ENCODE data around the gene TBC1D16.

The TBC1D16 gene

GRCh38 chr17:80000136-80000535, 35.5 kb downstream of the TBC1D16 start:
- no peak for TF ChIP-seq CTCF (conservative IDR thresholded peaks at IDR 0.05)
- no peak for TF ChIP-seq ZFX (IDR thresholded peaks at IDR 0.05)

GRCh38 chr17:79997011-79997660, 38.5 kb downstream of the TBC1D16 start:
- no peak overlapping the region for H3K27ac ChIP-seq

More at GRCh38 chr17:80000136-80000535, 35.5 kb downstream of the TBC1D16 start:
- no peak overlapping the region for H3K27ac ChIP-seq

GRCh38 chr17:79996291-79996690, 39.4 kb downstream of the TBC1D16 start:
- no peak overlapping the region for H3K27ac ChIP-seq
- TF ChIP-seq ZFX (IDR thresholded peaks at IDR 0.05) = no peak
- no peak for TF ChIP-seq CTCF (conservative IDR thresholded peaks at IDR 0.05)

More at GRCh38 chr17:79997011-79997660, 38.5 kb downstream of the TBC1D16 start:
- TF ChIP-seq CTCF (conservative IDR thresholded peaks at IDR 0.05) (no peak), ZFX (IDR thresholded peaks at IDR 0.05) (no peak)

- TF ChIP-seq ZFX (IDR thresholded peaks at IDR 0.05) (no peak), CTCF (conservative IDR thresholded peaks at IDR 0.05) (no peak)
- H3K27ac ChIP-seq = no peak overlapping the region
These were observed 40.0 kb downstream of the TBC1D16 start for GRCh38 chr17:79995696-79996095.

GRCh38 chr17:79994602-79995001, 41.1 kb downstream of the TBC1D16 start:
- no peak for TF ChIP-seq ZFX (IDR thresholded peaks at IDR 0.05)
- no peak for TF ChIP-seq CTCF (conservative IDR thresholded peaks at IDR 0.05)
- H3K27ac ChIP-seq = peak overlapping the region; percentile 97

- peak overlapping the region; percentile 97 for H3K27ac ChIP-seq
These were observed 41.5 kb downstream of the TBC1D16 start for GRCh38 chr17:79994228-79994569.

- no peak for TF ChIP-seq CTCF (conservative IDR thresholded peaks at IDR 0.05)
- no peak for TF ChIP-seq ZFX (IDR thresholded peaks at IDR 0.05)
- H3K27ac ChIP-seq = peak overlapping the region; percentile 97
These were observed 42.1 kb downstream of the TBC1D16 start for GRCh38 chr17:79993390-79994227.

Measured in C4-2B (cell line).